MG63 (cell line): ENCODE results near the gene PLA1A. TPM values are rescaled to one million over a fixed set of nuclear protein-coding genes. Genes with fewer than 3 reads are reported as not detected.
"Not testable (repeated sequence)": the region's sequence is repeated elsewhere in the genome, so short reads cannot be mapped to it uniquely, and the experiment has no call there.

Source experiments
- DNase-seq: peaks from one replicate; pipeline ENCODE4 v3.0.0-alpha.2; 2020
- H3K27me3 ChIP-seq: fragments of 250-450 bp; sonication (Bioruptor Pico); 2 replicates; pipeline ENCODE4 v1.5.1; 2020; ENCODE audit warnings: mild to moderate bottlenecking, moderate library complexity
- H3K36me3 ChIP-seq: fragments of 250-450 bp; sonication (Bioruptor Pico); 2 replicates; pipeline ENCODE4 v1.5.1; 2020; ENCODE audit warnings: mild to moderate bottlenecking, moderate library complexity
- H3K4me3 ChIP-seq: fragments of 250-450 bp; sonication (Bioruptor Pico); 2 replicates; pipeline ENCODE4 v1.5.1; 2020; ENCODE audit warnings: mild to moderate bottlenecking, moderate library complexity
- H3K9me3 ChIP-seq: fragments of 250-450 bp; sonication (Bioruptor Pico); 2 replicates; pipeline ENCODE4 v1.5.1; 2020; ENCODE audit warnings: mild to moderate bottlenecking, moderate library complexity
- total RNA-seq: library from RNA; depleted of rRNA; stranded (reverse); fragments of >200 nt; shearing (Covaris generic); gene quantifications from 2 replicates; pipeline ENCODE4 v1.2.3, GENCODE V29; 2014; ENCODE audit warnings: low replicate concordance; rRNA removed

Gene PLA1A
- not detected in 2 replicates for total RNA-seq

- Histone ChIP-seq H3K9me3 (no peaks in the 10 kb centered on the region), H3K36me3 (no peaks in the 10 kb centered on the region), H3K4me3 (no peak within 1 kb of the TSS), H3K27me3 (no peaks in the 10 kb centered on the region; the same call in 1 of the 2 replicates)
- no peak for DNase-seq
Measured at GRCh38 chr3:119597548-119598288, at the start of gene PLA1A. TSS of gene PLA1A (plus strand) at chr3:119597885. CDS start at chr3:119597914, 29 bp downstream.

- H3K4me3 ChIP-seq, result no peak overlapping the region
Measured at GRCh38 chr3:119548341-119548740, 49.3 kb upstream of the PLA1A start.

GRCh38 chr3:119550192-119550910, 47.3 kb upstream of the PLA1A start:
- no peaks in the 10 kb centered on the region for H3K27me3 ChIP-seq
- H3K4me3 ChIP-seq, result no peak overlapping the region
- no peaks in the 10 kb centered on the region for H3K9me3 ChIP-seq
- DNase-seq, result no peak
- no peaks in the 10 kb centered on the region for H3K36me3 ChIP-seq

More at GRCh38 chr3:119548341-119548740, 49.3 kb upstream of the PLA1A start:
- no peaks in the 10 kb centered on the region; the same call in 1 of the 2 replicates for H3K9me3 ChIP-seq
- no peak for DNase-seq
- no peaks in the 10 kb centered on the region for H3K27me3 ChIP-seq
- H3K36me3 ChIP-seq, result no peaks in the 10 kb centered on the region

GRCh38 chr3:119551598-119551997, 46.1 kb upstream of the PLA1A start:
- no peak overlapping the region for H3K4me3 ChIP-seq
- H3K36me3 ChIP-seq, result no peaks in the 10 kb centered on the region
- H3K27me3 ChIP-seq, result no peaks in the 10 kb centered on the region
- no peaks in the 10 kb centered on the region for H3K9me3 ChIP-seq
- DNase-seq, result no peak

GRCh38 chr3:119552928-119553327, 44.8 kb upstream of the PLA1A start:
- not testable (repeated sequence) for H3K36me3 ChIP-seq, H3K27me3 ChIP-seq, H3K4me3 ChIP-seq, H3K9me3 ChIP-seq, DNase-seq

GRCh38 chr3:119553823-119554415, 43.8 kb upstream of the PLA1A start:
- no peaks in the 10 kb centered on the region for H3K36me3 ChIP-seq
- H3K27me3 ChIP-seq, result no peaks in the 10 kb centered on the region
- DNase-seq, result no peak
- no peaks in the 10 kb centered on the region for H3K9me3 ChIP-seq
- no peak overlapping the region for H3K4me3 ChIP-seq

- no peaks in the 10 kb centered on the region for H3K27me3 ChIP-seq
- DNase-seq, result no peak
- no peaks in the 10 kb centered on the region for H3K9me3 ChIP-seq
- H3K4me3 ChIP-seq, result no peak overlapping the region
- no peaks in the 10 kb centered on the region for H3K36me3 ChIP-seq
Measured at GRCh38 chr3:119555309-119555735, 42.4 kb upstream of the PLA1A start.

- H3K9me3 ChIP-seq, result no peaks in the 10 kb centered on the region
- H3K27me3 ChIP-seq, result no peaks in the 10 kb centered on the region
- no peaks in the 10 kb centered on the region for H3K36me3 ChIP-seq
- DNase-seq, result no peak
- no peak overlapping the region for H3K4me3 ChIP-seq
Measured at GRCh38 chr3:119555929-119556328, 41.8 kb upstream of the PLA1A start.

GRCh38 chr3:119557192-119557876, 40.4 kb upstream of the PLA1A start:
- Histone ChIP-seq H3K4me3 (no peak overlapping the region), H3K36me3 (no peaks in the 10 kb centered on the region), H3K9me3 (no peaks in the 10 kb centered on the region), H3K27me3 (no peaks in the 10 kb centered on the region)
- DNase-seq, result no peak

GRCh38 chr3:119557877-119558269, 39.8 kb upstream of the PLA1A start:
- Histone ChIP-seq H3K9me3 (no peaks in the 10 kb centered on the region), H3K4me3 (no peak overlapping the region), H3K27me3 (no peaks in the 10 kb centered on the region), H3K36me3 (no peaks in the 10 kb centered on the region)
- no peak for DNase-seq

- H3K9me3 ChIP-seq, result no peaks in the 10 kb centered on the region
- no peaks in the 10 kb centered on the region for H3K36me3 ChIP-seq
- no peak overlapping the region for H3K4me3 ChIP-seq
- DNase-seq, result no peak
- H3K27me3 ChIP-seq, result no peaks in the 10 kb centered on the region
Measured at GRCh38 chr3:119558626-119559317, 38.9 kb upstream of the PLA1A start.

GRCh38 chr3:119559441-119559963, 38.2 kb upstream of the PLA1A start, which contains the start of gene CD80:
TSS of gene CD80 (minus strand) at chr3:119559614. CDS start at chr3:119557728, 1,886 bp downstream.
- peak; percentile 48 for DNase-seq
- Histone ChIP-seq H3K9me3 (no peaks in the 10 kb centered on the region), H3K27me3 (no peaks in the 10 kb centered on the region), H3K36me3 (no peaks in the 10 kb centered on the region), H3K4me3 (no peak within 1 kb of the TSS)

GRCh38 chr3:119560160-119560559, 37.5 kb upstream of the PLA1A start:
- H3K36me3 ChIP-seq, result no peaks in the 10 kb centered on the region
- H3K4me3 ChIP-seq, result no peak overlapping the region
- H3K27me3 ChIP-seq, result no peaks in the 10 kb centered on the region
- no peak for DNase-seq
- no peaks in the 10 kb centered on the region for H3K9me3 ChIP-seq

- H3K27me3 ChIP-seq, result 0 out of 2 replicates have a peak, but pooled peaks cover 2% of the 10 kb centered on the region
- no peak overlapping the region for H3K4me3 ChIP-seq
- H3K36me3 ChIP-seq, result no peaks in the 10 kb centered on the region
- no peak for DNase-seq
- H3K9me3 ChIP-seq, result no peaks in the 10 kb centered on the region; the same call in 1 of the 2 replicates
Measured at GRCh38 chr3:119562307-119562961, 35.3 kb upstream of the PLA1A start.

GRCh38 chr3:119563334-119563733, 34.4 kb upstream of the PLA1A start:
- DNase-seq, H3K27me3 ChIP-seq, H3K9me3 ChIP-seq, H3K36me3 ChIP-seq, H3K4me3 ChIP-seq: not testable (repeated sequence)
